GM12878 (cell line): ENCODE results near the gene LRRC8A. TPM values are rescaled to one million over a fixed set of nuclear protein-coding genes. Genes with fewer than 3 reads are reported as not detected.

Experiments
- ATAC-seq: fragments of 200-7000 bp; cut with Tn5 transposase; 3 replicates; pipeline ENCODE4 v1.9.1; 2020; ENCODE audit warnings: mild to moderate bottlenecking, moderate library complexity
- BruUV-seq: library from RNA; stranded (reverse); fragments of 400-500 nt; replicated peaks from 2 replicates; lab custom pipeline; 2021; lab: Mats Ljungman, UMichigan
- CTCF ChIA-PET: fragments of 300-600 bp; sonication (Branson Sonifier 250); formaldehyde crosslinking; extraction: SDS; loops from one replicate; lab custom pipeline; 2021; ENCODE audit warnings: inconsistent platforms; lab: Yijun Ruan, JAX
- POLR2A ChIA-PET: fragments of 350-600 bp; formaldehyde crosslinking; extraction: SDS; loops from one replicate; lab custom pipeline; 2021; ENCODE audit warnings: inconsistent platforms; lab: Charles Lee
- RAD21 ChIA-PET: fragments of 300-600 bp; sonication (Branson Sonifier 250); formaldehyde crosslinking; loops from one replicate; lab custom pipeline; 2023; ENCODE audit warnings: antibody characterized with exemption; ENCODE audit not compliant: unreplicated experiment; lab: Charles Lee
- SMC1A ChIA-PET: fragments of 300-600 bp; sonication (Branson Sonifier 250); formaldehyde crosslinking; loops from one replicate; lab custom pipeline; 2023; ENCODE audit not compliant: unreplicated experiment, uncharacterized antibody; lab: Charles Lee
- DNase-seq: peaks from one replicate; pipeline ENCODE4 v3.0.0-alpha.2; 2011; ENCODE audit warnings: low read depth, low spot score
- FAIRE-seq: peaks from 3 replicates; lab custom pipeline; 2011; peaks lifted over from hg19 to GRCh38; lab: Jason Lieb, UNC
- H2AFZ ChIP-seq: 2 replicates; pipeline ENCODE4 v1.6.0; 2011; ENCODE audit warnings: low read depth, low read length, control low read depth; ENCODE audit not compliant: control insufficient read depth
- H3K27ac ChIP-seq: 2 replicates; pipeline ENCODE4 v1.5.1; 2011; ENCODE audit warnings: control low read depth; ENCODE audit not compliant: control insufficient read depth, insufficient read depth
- H3K27me3 ChIP-seq, 2 experiments: replicated peaks in 1 of 2; 2 replicates each; pipeline versions ENCODE4 v1.6.0 to v1.6.1; 2011; ENCODE audit warnings: low read length in 1 of 2; ENCODE audit not compliant: control insufficient read depth in 2 of 2, insufficient read depth in 2 of 2
- H3K36me3 ChIP-seq, 2 experiments: 2 replicates each; pipeline ENCODE4 v1.5.1; 2011; ENCODE audit warnings: low read length in 1 of 2; ENCODE audit not compliant: control insufficient read depth in 2 of 2, insufficient read depth in 2 of 2
- H3K4me1 ChIP-seq: 2 replicates; pipeline ENCODE4 v1.6.1; 2011; ENCODE audit warnings: mild to moderate bottlenecking, low read length, moderate library complexity, mixed read lengths; ENCODE audit not compliant: control insufficient read depth, insufficient read depth
- H3K4me2 ChIP-seq: 2 replicates; pipeline ENCODE4 v1.6.0; 2011; ENCODE audit warnings: control low read depth; ENCODE audit not compliant: control insufficient read depth, insufficient read depth
- H3K4me3 ChIP-seq: fragments of 200-600 bp; sonication (generic); 2 replicates; pipeline ENCODE4 v1.5.1; 2016
- H3K79me2 ChIP-seq: 2 replicates; pipeline ENCODE4 v1.6.0; 2011; ENCODE audit warnings: low read length; ENCODE audit not compliant: control insufficient read depth, insufficient read depth
- H3K9ac ChIP-seq: 2 replicates; pipeline ENCODE4 v1.8.0; 2011; ENCODE audit warnings: low read length, control low read depth, mixed read lengths; ENCODE audit not compliant: control insufficient read depth, insufficient read depth
- H3K9me3 ChIP-seq: replicated peaks from 3 replicates; pipeline ENCODE4 v1.5.1; 2011; ENCODE audit warnings: mild to moderate bottlenecking, low read length; ENCODE audit not compliant: control insufficient read depth, insufficient read depth
- H4K20me1 ChIP-seq: 2 replicates; pipeline ENCODE4 v1.6.0; 2011; ENCODE audit not compliant: control insufficient read depth, insufficient read depth
- BCL3 ChIP-seq: IDR thresholded peaks from 2 replicates; pipeline ENCODE4 v1.6.1; 2011; ENCODE audit warnings: borderline replicate concordance, low read depth, mild to moderate bottlenecking, moderate library complexity, low read length; ENCODE audit not compliant: insufficient read depth, poor library complexity, severe bottlenecking
- BMI1 ChIP-seq: fragments of 450-650 bp; IDR thresholded peaks from 2 replicates; pipeline ENCODE4 v1.6.1; 2016; ENCODE audit warnings: mild to moderate bottlenecking, moderate library complexity, borderline replicate concordance
- CBFB ChIP-seq: IDR thresholded peaks from 2 replicates; pipeline ENCODE4 v1.6.1; 2016; ENCODE audit warnings: antibody characterized with exemption, low read depth
- EZH2 ChIP-seq: IDR thresholded peaks from 2 replicates; pipeline ENCODE4 v1.6.1; 2012; ENCODE audit warnings: low read depth, mild to moderate bottlenecking, control low read depth, inconsistent platforms, low read length, borderline replicate concordance; ENCODE audit not compliant: control insufficient read depth
- FOXM1 ChIP-seq: IDR thresholded peaks from 2 replicates; pipeline ENCODE4 v1.6.1; 2012; ENCODE audit warnings: low read depth, mild to moderate bottlenecking, inconsistent platforms, low read length, moderate library complexity
- KAT2A ChIP-seq: conservative IDR thresholded peaks from 2 replicates; pipeline ENCODE4 v1.6.1; 2011; ENCODE audit warnings: low read depth, low read length; ENCODE audit not compliant: control insufficient read depth
- MTA2 ChIP-seq: fragments of 450-650 bp; IDR thresholded peaks from 2 replicates; pipeline ENCODE4 v1.6.1; 2016; ENCODE audit warnings: low read depth, mild to moderate bottlenecking, moderate library complexity
- NBN ChIP-seq: fragments of 450-650 bp; IDR thresholded peaks from 2 replicates; pipeline ENCODE4 v1.6.1; 2016
- NFYB ChIP-seq: IDR thresholded peaks from 2 replicates; pipeline ENCODE4 v1.6.1; 2011; ENCODE audit warnings: low read depth, mild to moderate bottlenecking, low read length, improper control_type of control experiment, moderate library complexity; ENCODE audit not compliant: insufficient read depth
- NR2C2 ChIP-seq: IDR thresholded peaks from 2 replicates; pipeline ENCODE4 v1.6.1; 2011; ENCODE audit warnings: borderline replicate concordance, low read depth; ENCODE audit not compliant: control insufficient read depth, insufficient read length
- ZNF24 ChIP-seq: fragments of 450-650 bp; IDR thresholded peaks from 2 replicates; pipeline ENCODE4 v1.6.1; 2017; ENCODE audit warnings: antibody characterized with exemption, mild to moderate bottlenecking
- ZNF622 ChIP-seq: fragments of 450-650 bp; IDR thresholded peaks from 2 replicates; pipeline ENCODE4 v1.6.1; 2017; ENCODE audit warnings: mild to moderate bottlenecking, inconsistent platforms
- ZNF687 ChIP-seq: fragments of 450-650 bp; IDR thresholded peaks from 2 replicates; pipeline ENCODE4 v1.6.1; 2017; ENCODE audit warnings: mild to moderate bottlenecking, moderate library complexity
- WGBS: methylation state at CpG from one replicate; pipeline ENCODE4 v1.1.6; 2016; ENCODE audit warnings: low lambda C conversion rate; ENCODE audit not compliant: insufficient replicate concordance, insufficient coverage; ENCODE audit errors: missing lambda C conversion rate; 5-methylcytosine and 5-hydroxymethylcytosine counted together
- in situ Hi-C: fragments of 300-500 bp; cut with MboI; formaldehyde crosslinking; loops from 9 replicates; pipeline ENCODE4 v1.14.3; 2018; ENCODE audit warnings: mixed read lengths
- intact Hi-C: fragments of 100-400 bp; cut with micrococcal nuclease; formaldehyde crosslinking; loops from one replicate; pipeline ENCODE4 v1.14.2; 2022; ENCODE audit not compliant: unreplicated experiment
- polyA plus RNA-seq, 11 experiments: library from polyadenylated mRNA; depleted of rRNA in 4 of 11; unstranded in 6 of 11; stranded (reverse) in 5 of 11; fragments of >200 nt; fragmentation: Nextera tagmentation in 4 of 11; fragmentation: Illumina TruSeq in 1 of 11; extraction: Ambion mirVana in 4 of 11; extraction: Trizol in 1 of 11; gene quantifications; 1 replicate in 1 of 11; 2 replicates in 10 of 11; pipeline versions ENCODE4 v1.2.1 to v1.2.3, GENCODE V29; 2011 to 2016; ENCODE audit warnings: inconsistent platforms in 2 of 11, missing spikeins in 2 of 11, low read depth in 1 of 11
- total RNA-seq, 4 experiments: library from RNA; depleted of rRNA in 3 of 4; stranded (reverse); fragments of >200 nt in 3 of 4; fragmentation: Illumina TruSeq in 1 of 4; extraction: Trizol in 1 of 4; gene quantifications; 2 replicates each; pipeline versions ENCODE4 v1.2.1 to v1.2.3, GENCODE V29; 2013 to 2021

The LRRC8A gene
- total and polyA plus RNA-seq, 10 of the 15 experiments (the other 5 are each of a cell fraction or from before 2014, with no cell fraction given): 1.6 to 15.9 (median 9.7) TPM

GRCh38 chr9:128891321-128892220, 9.6 kb downstream of the LRRC8A start (continued):
- no peak for TF ChIP-seq BMI1
- no peak for TF ChIP-seq CBFB
- TF ChIP-seq NBN: no peak
- TF ChIP-seq BCL3: peak; percentile 92
- TF ChIP-seq NFYB: no peak
- TF ChIP-seq EZH2: no peak
- TF ChIP-seq MTA2: no peak
- TF ChIP-seq, all 136 proteins: peak for 3

GRCh38 chr9:128892221-128892921, 10.4 kb downstream of the LRRC8A start:
- in situ Hi-C loops: no loop called here
- Histone ChIP-seq H3K36me3 (peaks cover 3 to 14% of the 10 kb centered on the region in 2 experiments; a peak in 3 of 4 replicates), H3K4me3 (no peak overlapping the region), H3K27me3 (no peaks in the 10 kb centered on the region), H3K9ac (no peak overlapping the region), H3K9me3 (no peaks in the 10 kb centered on the region), H2AFZ (no peak overlapping the region), H3K4me2 (no peak overlapping the region), H4K20me1 (no peaks in the 10 kb centered on the region), H3K27ac (no peak overlapping the region), H3K79me2 (no peaks in the 10 kb centered on the region), H3K4me1 (no peaks in the 10 kb centered on the region)
- intact Hi-C loops: no loop called here
- POLR2A ChIA-PET: interaction anchor here (0.6 kb wide), 1 partner anchor 12 kb away, joined by 3 read pairs; no protein-coding TSS in a partner anchor
- RAD21 ChIA-PET: no interaction called here
- BruUV-seq: no TSS peak
- DNase-seq: no peak
- SMC1A ChIA-PET: no interaction called here
- no peak for FAIRE-seq
- CTCF ChIA-PET: interaction anchor here (1.4 kb wide), 1 partner anchor 36 kb away, joined by 4 read pairs; no protein-coding TSS in a partner anchor
- no peak for ATAC-seq
- 86% methylated on average over 17 of the region's 17 CpGs for WGBS
- no peak for TF ChIP-seq ZNF24
- no peak for TF ChIP-seq KAT2A
- no peak for TF ChIP-seq NR2C2
- no peak for TF ChIP-seq ZNF687
- TF ChIP-seq ZNF622: no peak
- TF ChIP-seq FOXM1: no peak
